K562 (cell line): ENCODE measurements around the gene APPBP2. TPM values are rescaled to one million over a fixed set of nuclear protein-coding genes. Genes with fewer than 3 reads are reported as not detected.

Source experiments
- ARID2 ChIP-seq: fragments of 450-650 bp; IDR thresholded peaks from 2 replicates; pipeline ENCODE4 v1.6.1; 2017; ENCODE audit warnings: antibody characterized with exemption, mild to moderate bottlenecking
- ATF7 ChIP-seq: fragments of 450-650 bp; IDR thresholded peaks from 2 replicates; pipeline ENCODE4 v1.7.1; 2014; ENCODE audit warnings: mild to moderate bottlenecking, moderate library complexity
- BCLAF1 ChIP-seq, 2 experiments: fragments of 450-650 bp in 1 of 2; IDR thresholded peaks; 2 replicates each; pipeline ENCODE4 v1.6.1; 2011 to 2017; ENCODE audit warnings: low read depth in 2 of 2, antibody characterized with exemption in 1 of 2, borderline replicate concordance in 1 of 2, low read length in 1 of 2, mild to moderate bottlenecking in 1 of 2, mixed read lengths in 1 of 2; ENCODE audit not compliant: control insufficient read depth in 1 of 2
- CREM ChIP-seq: IDR thresholded peaks from 2 replicates; pipeline ENCODE4 v1.6.1; 2014; ENCODE audit warnings: antibody characterized with exemption, low read depth
- EHMT2 ChIP-seq: fragments of 450-650 bp; IDR thresholded peaks from 2 replicates; pipeline ENCODE4 v1.6.1; 2018; ENCODE audit warnings: antibody characterized with exemption
- GTF2F1 ChIP-seq: IDR thresholded peaks from 2 replicates; pipeline ENCODE4 v1.6.1; 2011; ENCODE audit warnings: low read depth, low read length, improper control_type of control experiment
- HCFC1 ChIP-seq: IDR thresholded peaks from 2 replicates; pipeline ENCODE4 v1.6.1; 2012; ENCODE audit warnings: low read depth, low read length, improper control_type of control experiment
- L3MBTL2 ChIP-seq: fragments of 450-650 bp; IDR thresholded peaks from 2 replicates; pipeline ENCODE4 v1.6.1; 2016; ENCODE audit warnings: mild to moderate bottlenecking, moderate library complexity
- MYC ChIP-seq, 2 experiments: fragments of 250-450 bp in 1 of 2; sonication (Bioruptor Pico) in 1 of 2; IDR thresholded peaks; 2 replicates each; pipeline versions ENCODE4 v1.5.1 to v1.6.1; 2012 to 2021; ENCODE audit warnings: low read depth in 2 of 2, borderline replicate concordance in 1 of 2, improper control_type of control experiment in 1 of 2, low read length in 1 of 2, mild to moderate bottlenecking in 1 of 2, moderate library complexity in 1 of 2
- PHF20 ChIP-seq: fragments of 450-650 bp; IDR thresholded peaks from 2 replicates; pipeline ENCODE4 v1.6.1; 2018; ENCODE audit not compliant: partially characterized antibody
- RCOR1 ChIP-seq, 2 experiments: IDR thresholded peaks; 2 replicates each; pipeline ENCODE4 v1.6.1; 2012; ENCODE audit warnings: low read depth in 2 of 2, low read length in 2 of 2, borderline replicate concordance in 1 of 2, improper control_type of control experiment in 1 of 2
- RFX5 ChIP-seq: IDR thresholded peaks from 2 replicates; pipeline ENCODE4 v1.6.1; 2011; ENCODE audit warnings: low read depth, mild to moderate bottlenecking, improper control_type of control experiment, low read length
- SMAD3 ChIP-seq: fragments of 450-650 bp; formaldehyde crosslinking; conservative IDR thresholded peaks from 2 replicates; pipeline ENCODE4 v1.4.0; 2020; ENCODE audit warnings: mild to moderate bottlenecking
- SMC3 ChIP-seq: conservative IDR thresholded peaks from 2 replicates; pipeline ENCODE4 v1.6.1; 2011; ENCODE audit warnings: low read depth, low read length, improper control_type of control experiment; ENCODE audit not compliant: insufficient read depth
- ZBTB11 ChIP-seq, 3 experiments: fragments of 200-800 bp in 1 of 3; fragments of 250-450 bp in 1 of 3; fragments of 450-650 bp in 1 of 3; sonication (Bioruptor Pico) in 1 of 3; sonication (Bioruptor generic) in 1 of 3; formaldehyde crosslinking in 1 of 3; IDR thresholded peaks; 2 replicates each; pipeline versions ENCODE4 v1.6.1 to v1.8.0; 2016 to 2022; ENCODE audit warnings: mild to moderate bottlenecking in 2 of 3, missing genetic modification characterization in 2 of 3, missing compliant biosample characterization in 1 of 3, moderate library complexity in 1 of 3
- ZNF395 ChIP-seq: fragments of 200-800 bp; sonication (Bioruptor generic); IDR thresholded peaks from 2 replicates; pipeline ENCODE4 v1.6.1; 2017; ENCODE audit warnings: missing genetic modification characterization, missing compliant biosample characterization
- polyA plus RNA-seq, 8 experiments: library from polyadenylated mRNA; depleted of rRNA in 4 of 8; stranded (reverse) in 5 of 8; unstranded in 3 of 8; fragments of >200 nt; fragmentation: Nextera tagmentation in 2 of 8; fragmentation: Illumina TruSeq in 1 of 8; extraction: Ambion mirVana in 2 of 8; extraction: Trizol in 1 of 8; gene quantifications; 2 replicates each; pipeline versions ENCODE4 v1.2.1 to v1.2.3, GENCODE V29; 2011 to 2014; ENCODE audit warnings: inconsistent platforms in 1 of 8, missing spikeins in 1 of 8
- total RNA-seq, 7 experiments: library from RNA; depleted of rRNA in 6 of 7; stranded (reverse); fragments of >200 nt in 6 of 7; fragmentation: Illumina TruSeq in 2 of 7; extraction: Trizol in 2 of 7; gene quantifications; 2 replicates each; pipeline versions ENCODE4 v1.2.1 to v1.2.3, GENCODE V29; 2011 to 2021; ENCODE audit warnings: low replicate concordance in 1 of 7

The APPBP2 gene
- total and polyA plus RNA-seq, 9 of the 15 experiments (the other 6 are each of a cell fraction or from before 2014, with no cell fraction given) = 2.7 to 16.8 (median 6.9) TPM

GRCh38 chr17:60435244-60436167 lies 90.5 kb downstream of the APPBP2 start (continued):
- TF ChIP-seq HCFC1 (no peak), SMAD3 (CRISPR knock-in tag) (no peak), ZNF395 (CRISPR knock-in tag) (peak; percentile 28; the same call in 1 of the 2 replicates), ATF7 (peak; percentile 32; the same call in 1 of the 2 replicates), CREM (peak; percentile 50), L3MBTL2 (0 out of 2 replicates have a peak, but pooled peaks have one; percentile 36), BCLAF1 (IDR thresholded peaks at IDR 0.05; ENCODE audit: borderline replicate concordance in 1 of 2, control insufficient read depth in 1 of 2, low read depth in 2 of 2, low read length in 1 of 2) (peak in 1 of 2 experiments; percentile 5; a peak in 1 of 4 replicates), PHF20 (no peak), ARID2 (peak; percentile 89; the same call in 1 of the 2 replicates), RFX5 (no peak), RCOR1 (IDR thresholded peaks at IDR 0.05; ENCODE audit: borderline replicate concordance in 1 of 2, low read depth in 2 of 2, low read length in 2 of 2) (peak in 1 of 2 experiments; percentile 41; a peak in 1 of 4 replicates), SMC3 (peak; percentile 95), GTF2F1 (no peak), ZBTB11 (CRISPR knock-in tag; IDR thresholded peaks at IDR 0.05) (peak in 1 of 3 experiments; percentile 62; a peak in 2 of 6 replicates), EHMT2 (no peak), MYC (IDR thresholded peaks at IDR 0.05; ENCODE audit: low read depth, low read length) (peak; percentile 62; the same call in 1 of the 2 replicates), MYC (CRISPR knock-in tag; IDR thresholded peaks at IDR 0.05; ENCODE audit: borderline replicate concordance, low read depth) (no peak)
